GM19467 (cell line): Measurements from ENCODE around the gene PRKAR2B.
"Not testable (repeated sequence)": the region's sequence is repeated elsewhere in the genome, so short reads cannot be mapped to it uniquely, and the experiment has no call there.

Experiments
- ATAC-seq: cut with Tn5 transposase; IDR thresholded peaks from one replicate; pipeline ENCODE4 v1.9.1; 2021; ENCODE audit warnings: mild to moderate bottlenecking, moderate library complexity; ENCODE audit not compliant: unreplicated experiment

The PRKAR2B gene

GRCh38 chr7:107047902-107048782 is 3.6 kb downstream of the PRKAR2B start:
- no peak for ATAC-seq

- ATAC-seq = no peak
Observed at GRCh38 chr7:107048783-107049418, 4.4 kb downstream of the PRKAR2B start.

- ATAC-seq = no peak
Observed at GRCh38 chr7:107049480-107049879, 5.0 kb downstream of the PRKAR2B start.

- ATAC-seq = no peak
Observed at GRCh38 chr7:107049971-107050532, 5.5 kb downstream of the PRKAR2B start.

- no peak for ATAC-seq
Observed at GRCh38 chr7:107051376-107051775, 6.9 kb downstream of the PRKAR2B start.

- ATAC-seq = not testable (repeated sequence)
Observed at GRCh38 chr7:107054965-107055364, 10.5 kb downstream of the PRKAR2B start.

GRCh38 chr7:107056058-107056457 is 11.6 kb downstream of the PRKAR2B start:
- ATAC-seq = not testable (repeated sequence)

- ATAC-seq = no peak
Observed at GRCh38 chr7:107056728-107057473, 12.4 kb downstream of the PRKAR2B start.

- ATAC-seq = no peak
Observed at GRCh38 chr7:107057474-107057833, 12.9 kb downstream of the PRKAR2B start.

- no peak for ATAC-seq
Observed at GRCh38 chr7:107059468-107059867, 15.0 kb downstream of the PRKAR2B start.

GRCh38 chr7:107063245-107064120 is 19.0 kb downstream of the PRKAR2B start:
- no peak for ATAC-seq

- ATAC-seq = no peak
Observed at GRCh38 chr7:107064255-107064654, 19.8 kb downstream of the PRKAR2B start.

- no peak for ATAC-seq
Observed at GRCh38 chr7:107065929-107066247, 21.4 kb downstream of the PRKAR2B start.

GRCh38 chr7:107068156-107068555 is 23.7 kb downstream of the PRKAR2B start:
- no peak for ATAC-seq

GRCh38 chr7:107069457-107069856 is 25.0 kb downstream of the PRKAR2B start:
- no peak for ATAC-seq

GRCh38 chr7:107070710-107071109 is 26.2 kb downstream of the PRKAR2B start:
- no peak for ATAC-seq

GRCh38 chr7:107071129-107071528 is 26.6 kb downstream of the PRKAR2B start:
- no peak for ATAC-seq

- no peak for ATAC-seq
Observed at GRCh38 chr7:107072133-107072532, 27.6 kb downstream of the PRKAR2B start.

- no peak for ATAC-seq
Observed at GRCh38 chr7:107075863-107076574, 31.5 kb downstream of the PRKAR2B start.
